Stimulated activated naive B cell treated with anti-CD40 and anti-IgM and Interleukin-4, amounts not matched to agents 10 μg/mL and 1 μg/mL and 100 μg/mL, for 72 hours (primary cell): ENCODE measurements around the gene PCDH9.

Experiments
- ATAC-seq, 2 donors: fragments of 150-1000 bp; cut with Tn5 transposase; replicated peaks; 2 replicates each; pipeline ENCODE4 v1.10.0; 2021; ENCODE audit warnings: moderate library complexity in 1 of 2
- DNase-seq: peaks from one replicate; pipeline ENCODE4 v3.0.0; 2021
- H3K27ac Mint-ChIP-seq: one replicate; pipeline ENCODE4 v1.8.0; 2022; ENCODE audit warnings: mild to moderate bottlenecking, mixed read lengths
- H3K27me3 Mint-ChIP-seq, 2 donors: one replicate each; pipeline ENCODE4 v1.8.0; 2022; ENCODE audit warnings: mixed read lengths in 2 of 2
- H3K36me3 Mint-ChIP-seq, 2 donors: one replicate each; pipeline ENCODE4 v1.8.0; 2022; ENCODE audit warnings: mixed read lengths in 2 of 2, mild to moderate bottlenecking in 1 of 2
- H3K4me1 Mint-ChIP-seq, 2 donors: one replicate each; pipeline ENCODE4 v1.8.0; 2022; ENCODE audit warnings: mixed read lengths in 2 of 2, mild to moderate bottlenecking in 1 of 2
- H3K4me3 Mint-ChIP-seq, 2 donors: one replicate each; pipeline ENCODE4 v1.8.0; 2022; ENCODE audit warnings: mild to moderate bottlenecking in 2 of 2, mixed read lengths in 2 of 2, moderate library complexity in 1 of 2
- H3K9me3 Mint-ChIP-seq, 2 donors: one replicate each; pipeline ENCODE4 v1.8.0; 2022; ENCODE audit warnings: mixed read lengths in 2 of 2, mild to moderate bottlenecking in 1 of 2

The PCDH9 gene

DNA sequence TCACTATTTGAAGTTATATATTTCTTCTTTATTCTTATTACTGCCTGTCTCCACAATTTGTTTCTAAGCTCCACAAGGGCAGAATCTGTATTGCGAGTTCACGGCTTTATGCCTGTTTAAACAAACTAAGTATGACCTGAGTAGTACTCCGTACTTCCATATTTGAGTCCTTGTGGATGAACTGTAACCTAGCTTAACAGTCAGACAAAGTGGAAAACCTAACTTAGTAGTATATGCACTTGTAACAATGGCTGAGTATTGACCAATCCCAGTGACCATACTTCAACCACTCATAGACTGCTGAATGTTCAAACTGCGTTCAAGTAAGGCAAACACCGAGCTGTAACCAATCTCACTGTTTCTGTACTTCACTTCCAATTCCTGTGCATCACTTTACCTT lies 292.7 kb downstream of the PCDH9 start:
- Mint-ChIP-seq H3K4me1 (peaks cover 0 to 11% of the 10 kb centered on the region in 2 donors), H3K9me3 (no peaks in the 10 kb centered on the region), H3K27me3 (no peaks in the 10 kb centered on the region), H3K27ac (no peak overlapping the region), H3K36me3 (no peaks in the 10 kb centered on the region), H3K4me3 (no peak overlapping the region)
- no peak for DNase-seq
- no peak for ATAC-seq

DNA sequence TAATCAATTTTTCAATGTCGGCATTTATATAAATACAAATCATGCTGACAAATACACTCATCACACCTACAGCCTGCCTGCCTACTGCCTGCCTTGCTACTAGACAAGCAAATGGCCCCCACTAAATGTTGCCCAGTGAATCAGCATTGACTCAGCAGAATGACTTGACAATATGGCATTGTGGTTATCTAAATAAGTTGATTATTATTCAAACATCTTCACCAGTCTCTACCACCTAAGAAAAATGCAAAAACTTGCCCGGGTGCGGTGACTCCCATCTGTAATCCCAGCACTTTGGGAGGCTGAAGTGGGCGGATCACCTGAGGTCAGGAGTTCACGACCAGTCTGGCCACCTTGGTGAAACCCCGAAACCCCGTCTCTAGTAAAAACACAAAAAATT lies 296.1 kb downstream of the PCDH9 start:
- Mint-ChIP-seq H3K4me1 (peaks cover 0 to 11% of the 10 kb centered on the region in 2 donors), H3K27ac (no peak overlapping the region), H3K9me3 (no peaks in the 10 kb centered on the region), H3K27me3 (no peaks in the 10 kb centered on the region), H3K4me3 (no peak overlapping the region), H3K36me3 (no peaks in the 10 kb centered on the region)
- ATAC-seq: no peak
- no peak for DNase-seq

DNA sequence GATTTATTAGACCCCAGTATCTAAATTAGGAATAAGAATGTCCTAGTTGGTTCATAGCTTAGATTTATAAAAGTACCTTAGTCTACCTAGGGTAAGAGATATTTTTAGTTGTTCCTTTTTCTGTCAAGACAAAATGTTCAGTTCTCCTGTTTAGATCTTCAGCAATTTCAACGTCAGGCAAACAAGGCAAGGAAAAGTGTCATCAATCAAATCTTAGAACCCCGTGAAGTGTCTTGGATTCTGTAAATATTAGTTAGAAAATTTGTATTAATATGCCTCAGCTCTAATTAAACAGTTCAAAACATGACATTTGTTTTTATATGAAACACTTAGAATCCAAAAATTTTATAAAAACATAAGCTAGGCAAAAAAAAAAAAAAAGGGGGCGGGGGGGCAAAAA lies 296.6 kb downstream of the PCDH9 start:
- peaks cover 0 to 11% of the 10 kb centered on the region in 2 donors for H3K4me1 Mint-ChIP-seq
- ATAC-seq (no peak), DNase-seq (no peak)
- no peak overlapping the region for H3K4me3 Mint-ChIP-seq
- H3K27ac Mint-ChIP-seq: no peak overlapping the region
- no peaks in the 10 kb centered on the region for H3K27me3 Mint-ChIP-seq
- H3K36me3 Mint-ChIP-seq: no peaks in the 10 kb centered on the region
- no peaks in the 10 kb centered on the region for H3K9me3 Mint-ChIP-seq

DNA sequence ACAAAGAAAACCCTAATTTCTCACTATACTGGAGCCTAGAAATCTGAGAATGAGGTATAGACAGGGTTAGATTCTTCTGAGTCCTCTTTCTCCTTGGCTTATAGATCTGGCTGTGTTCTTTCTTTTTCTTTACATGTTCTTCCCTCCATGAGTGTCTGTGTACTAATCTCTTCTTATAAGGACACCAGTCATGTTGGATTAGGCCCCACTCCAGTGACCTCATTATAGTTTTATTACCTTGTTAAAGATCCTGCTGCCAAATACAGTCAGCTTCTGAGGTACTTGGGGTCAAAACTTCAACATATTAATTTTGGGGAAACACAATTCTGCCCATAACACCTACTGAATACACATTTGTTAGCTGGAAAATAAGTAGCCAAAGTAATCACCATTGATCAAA lies 302.6 kb downstream of the PCDH9 start:
- H3K27me3 Mint-ChIP-seq: no peaks in the 10 kb centered on the region
- no peak overlapping the region for H3K4me3 Mint-ChIP-seq
- ATAC-seq (no peak), DNase-seq (no peak)
- no peaks in the 10 kb centered on the region for H3K9me3 Mint-ChIP-seq
- peaks cover 7 to 21% of the 10 kb centered on the region in 2 donors for H3K4me1 Mint-ChIP-seq
- no peaks in the 10 kb centered on the region for H3K36me3 Mint-ChIP-seq
- no peak overlapping the region for H3K27ac Mint-ChIP-seq

DNA sequence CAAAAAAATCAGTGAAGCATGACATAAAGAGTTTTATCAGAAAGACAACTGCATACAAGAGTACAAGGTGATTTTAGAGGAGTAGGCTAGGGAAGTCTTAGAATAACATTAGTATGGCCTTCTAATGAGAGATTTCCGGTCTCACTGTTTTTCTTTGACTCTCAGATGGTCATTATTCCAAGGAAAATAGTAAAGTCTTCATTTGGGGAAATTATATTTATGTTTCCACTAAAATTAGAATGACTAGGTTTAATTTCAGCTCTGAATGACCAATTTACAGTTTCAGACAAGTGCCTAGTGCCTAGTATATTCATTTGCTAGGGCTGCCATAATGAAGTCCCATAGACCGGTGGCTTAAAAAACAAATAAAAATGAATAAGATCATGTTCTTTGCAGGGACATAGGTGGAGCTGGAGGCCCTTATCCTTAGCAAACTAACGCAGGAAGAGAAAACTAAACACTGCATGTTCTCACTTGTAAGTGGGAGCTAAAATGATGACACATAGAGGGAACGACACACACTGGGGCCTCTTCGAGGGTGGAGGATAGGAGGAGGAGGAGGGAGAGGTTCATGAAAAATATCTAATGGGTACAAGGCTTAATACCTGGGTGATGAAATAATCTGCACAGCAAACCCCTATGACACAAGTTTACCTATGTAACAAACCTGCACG lies 303.1 kb downstream of the PCDH9 start:
- H3K4me1 Mint-ChIP-seq: peaks cover 7 to 21% of the 10 kb centered on the region in 2 donors
- no peak overlapping the region for H3K4me3 Mint-ChIP-seq
- ATAC-seq: no peak

DNA sequence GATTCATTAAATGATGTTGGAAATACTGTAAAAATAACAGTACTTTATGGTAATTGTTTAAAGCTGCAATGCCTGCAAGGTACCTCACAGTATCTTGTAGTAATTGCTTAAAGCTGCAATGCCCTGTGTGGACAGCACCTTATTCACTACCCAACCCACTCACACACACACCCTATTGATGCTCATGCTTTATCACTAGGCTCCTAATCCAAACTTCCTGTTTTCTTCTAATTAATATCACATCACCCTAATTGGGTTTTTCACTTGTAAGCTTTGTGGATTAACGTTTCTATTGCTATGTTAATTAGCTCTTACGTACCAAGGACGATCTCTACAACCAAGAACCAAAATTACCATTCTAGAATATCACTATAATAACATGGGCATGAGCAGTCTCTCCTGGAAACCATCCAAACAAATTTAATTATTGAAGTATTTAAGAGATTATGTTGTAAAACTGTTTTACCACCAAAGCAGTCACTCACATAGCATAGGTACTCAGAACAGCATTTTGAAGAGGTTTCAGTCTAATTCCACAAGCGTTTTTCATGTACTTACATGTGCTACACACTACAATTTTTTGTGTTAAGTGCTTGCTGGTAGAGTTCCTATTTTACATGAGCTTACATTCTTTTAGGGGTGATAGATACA lies 303.8 kb downstream of the PCDH9 start:
- no peak overlapping the region for H3K27ac Mint-ChIP-seq
- ATAC-seq: peak in 1 of 2 donors; percentile 39

More for the DNA sequence above, 303.1 kb downstream of the PCDH9 start:
- Mint-ChIP-seq H3K27ac (no peak overlapping the region), H3K9me3 (no peaks in the 10 kb centered on the region), H3K27me3 (no peaks in the 10 kb centered on the region), H3K36me3 (no peaks in the 10 kb centered on the region)
- DNase-seq: no peak

DNA sequence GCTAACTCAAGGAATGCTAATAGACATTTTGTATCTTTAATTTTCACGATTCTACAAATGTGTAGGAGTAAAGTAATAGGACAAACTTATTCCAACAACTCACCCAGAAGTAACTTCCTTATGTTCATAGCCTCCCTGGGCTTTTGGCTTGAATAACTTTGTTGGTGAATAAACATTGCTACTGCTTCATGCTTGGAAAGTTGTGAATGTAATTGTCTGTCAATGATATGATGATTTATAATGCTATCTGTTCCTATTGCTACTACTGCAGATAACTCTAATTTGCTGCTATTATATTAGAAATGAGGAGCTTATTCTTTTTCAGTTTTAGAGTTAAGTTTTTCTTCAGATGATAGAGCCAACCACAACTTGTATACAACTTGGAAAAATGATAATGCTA lies 307.7 kb downstream of the PCDH9 start:
- Mint-ChIP-seq H3K27ac (no peak overlapping the region), H3K4me3 (no peak overlapping the region)
- ATAC-seq: no peak

More for the DNA sequence above, 303.8 kb downstream of the PCDH9 start:
- H3K9me3 Mint-ChIP-seq: no peaks in the 10 kb centered on the region
- peaks cover 7 to 21% of the 10 kb centered on the region in 2 donors for H3K4me1 Mint-ChIP-seq
- no peaks in the 10 kb centered on the region for H3K36me3 Mint-ChIP-seq
- H3K4me3 Mint-ChIP-seq: no peak overlapping the region
- no peaks in the 10 kb centered on the region for H3K27me3 Mint-ChIP-seq
- DNase-seq: no peak

DNA sequence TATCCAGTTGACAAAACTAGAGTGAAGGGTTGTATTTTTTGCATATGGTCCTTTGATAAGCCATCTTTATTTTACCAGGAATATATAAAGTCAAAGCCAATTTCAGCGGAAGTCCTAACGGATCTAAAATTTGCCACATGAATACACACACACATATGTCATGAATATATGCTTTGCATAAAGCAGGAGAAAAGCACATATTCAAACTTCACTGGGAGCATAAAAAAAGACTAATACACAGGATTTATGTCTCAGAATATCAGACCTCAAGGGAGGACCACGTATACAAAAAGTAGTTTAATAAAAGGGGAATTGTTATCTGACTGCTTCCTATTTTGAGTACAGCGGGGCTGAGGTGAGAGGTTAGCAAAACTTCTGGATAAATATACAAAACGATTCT lies 308.7 kb downstream of the PCDH9 start:
- Mint-ChIP-seq H3K4me3 (no peak overlapping the region), H3K27ac (no peak overlapping the region), H3K4me1 (peaks cover 4 to 7% of the 10 kb centered on the region in 2 donors), H3K9me3 (peaks cover 4 to 11% of the 10 kb centered on the region in 2 donors), H3K36me3 (peaks cover 0 to 6% of the 10 kb centered on the region in 2 donors), H3K27me3 (no peaks in the 10 kb centered on the region)
- no peak for ATAC-seq
- DNase-seq: no peak

More for the DNA sequence above, 307.7 kb downstream of the PCDH9 start:
- Mint-ChIP-seq H3K27me3 (no peaks in the 10 kb centered on the region), H3K9me3 (peaks cover 4 to 11% of the 10 kb centered on the region in 2 donors), H3K36me3 (peaks cover 0 to 6% of the 10 kb centered on the region in 2 donors), H3K4me1 (peaks cover 5 to 17% of the 10 kb centered on the region in 2 donors)
- DNase-seq: no peak

DNA sequence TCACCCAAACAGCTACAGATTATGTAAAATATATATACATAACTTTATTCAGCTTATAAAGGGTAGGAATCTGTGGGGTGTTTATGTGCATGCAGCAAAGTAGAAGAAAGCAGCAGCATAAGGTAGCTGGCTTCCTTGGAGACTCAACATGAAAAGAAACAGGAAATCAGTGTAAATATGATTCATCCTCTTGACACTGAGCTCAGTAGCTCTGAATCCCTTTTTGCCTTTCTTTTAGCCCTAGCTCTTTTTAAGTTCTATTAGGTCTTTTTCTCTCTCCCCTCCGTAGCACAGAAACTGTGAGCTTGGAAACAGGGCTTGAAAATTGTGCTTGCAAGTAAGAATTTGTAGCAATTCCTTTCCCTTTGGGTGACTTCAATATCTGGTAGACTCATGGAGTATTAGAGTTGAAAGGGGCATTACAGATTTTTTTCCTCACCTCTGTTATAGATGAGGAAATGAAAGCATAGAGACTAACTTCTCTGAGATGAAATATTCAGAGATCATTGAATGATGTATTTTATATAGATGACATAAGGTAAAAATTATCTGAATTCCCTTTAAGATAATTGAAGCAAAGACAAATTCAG lies 314.4 kb downstream of the PCDH9 start:
- H3K27me3 Mint-ChIP-seq: no peaks in the 10 kb centered on the region
- DNase-seq: no peak
- peaks cover 6 to 10% of the 10 kb centered on the region in 2 donors for H3K4me1 Mint-ChIP-seq
- no peak overlapping the region for H3K4me3 Mint-ChIP-seq
- no peak overlapping the region for H3K27ac Mint-ChIP-seq
- peak; percentile 44 to 52 for ATAC-seq
- H3K36me3 Mint-ChIP-seq: peaks cover 0 to 6% of the 10 kb centered on the region in 2 donors
- peaks cover 4 to 11% of the 10 kb centered on the region in 2 donors for H3K9me3 Mint-ChIP-seq

DNA sequence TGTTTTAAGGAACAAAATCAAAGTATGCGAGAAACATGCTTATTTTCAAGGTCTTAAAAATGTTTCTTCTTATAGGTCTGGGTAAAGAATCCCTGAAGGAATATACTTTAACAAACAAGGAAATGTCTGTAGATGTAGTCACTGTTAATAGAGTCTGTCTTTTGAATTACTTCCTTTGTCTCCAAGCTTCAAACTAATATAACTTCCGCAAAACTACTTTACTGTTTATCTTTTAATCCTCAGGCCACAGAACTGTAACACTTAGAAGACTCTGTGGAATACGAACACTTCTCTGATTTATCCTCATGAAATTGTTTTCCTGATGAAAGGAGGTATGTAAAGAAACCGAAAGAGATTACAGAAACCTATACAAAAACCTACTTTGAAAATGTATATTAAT lies 316.0 kb downstream of the PCDH9 start:
- Mint-ChIP-seq H3K27ac (no peak overlapping the region), H3K4me1 (peaks cover 6 to 10% of the 10 kb centered on the region in 2 donors), H3K36me3 (peaks cover 0 to 6% of the 10 kb centered on the region in 2 donors), H3K4me3 (peak overlapping the region; percentile 43 to 58), H3K9me3 (peaks cover 4 to 7% of the 10 kb centered on the region in 2 donors), H3K27me3 (no peaks in the 10 kb centered on the region)
- DNase-seq: no peak
- ATAC-seq: no peak

DNA sequence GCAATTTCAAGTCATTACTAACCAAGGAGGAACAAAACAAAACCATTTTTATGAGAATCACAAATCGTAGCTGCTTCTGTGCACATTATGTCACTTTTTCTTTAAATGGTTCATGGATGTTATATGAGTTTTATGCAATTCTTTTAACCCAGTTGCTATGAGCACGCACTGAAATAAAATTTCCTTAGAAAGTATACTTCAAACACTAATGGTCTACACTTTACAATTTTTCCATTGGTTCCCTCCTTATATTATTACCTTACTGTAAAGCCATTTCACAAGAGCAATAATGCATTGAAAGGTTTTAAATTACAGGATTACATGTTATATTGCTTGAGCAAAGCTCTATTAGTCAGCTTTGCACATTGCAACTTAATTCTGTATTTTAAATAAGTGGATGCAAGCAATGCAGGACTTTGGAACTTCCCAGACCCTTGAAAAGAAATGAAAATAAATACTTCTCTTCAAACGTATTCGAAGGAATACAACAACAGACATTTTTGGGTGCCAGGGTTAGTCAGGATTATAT lies 318.7 kb downstream of the PCDH9 start:
- H3K27me3 Mint-ChIP-seq: no peaks in the 10 kb centered on the region
- no peak overlapping the region for H3K27ac Mint-ChIP-seq
- no peaks in the 10 kb centered on the region for H3K9me3 Mint-ChIP-seq
- ATAC-seq (no peak), DNase-seq (no peak)
- no peak overlapping the region for H3K4me3 Mint-ChIP-seq
- peaks cover 6 to 10% of the 10 kb centered on the region in 2 donors for H3K4me1 Mint-ChIP-seq
- H3K36me3 Mint-ChIP-seq: no peaks in the 10 kb centered on the region

DNA sequence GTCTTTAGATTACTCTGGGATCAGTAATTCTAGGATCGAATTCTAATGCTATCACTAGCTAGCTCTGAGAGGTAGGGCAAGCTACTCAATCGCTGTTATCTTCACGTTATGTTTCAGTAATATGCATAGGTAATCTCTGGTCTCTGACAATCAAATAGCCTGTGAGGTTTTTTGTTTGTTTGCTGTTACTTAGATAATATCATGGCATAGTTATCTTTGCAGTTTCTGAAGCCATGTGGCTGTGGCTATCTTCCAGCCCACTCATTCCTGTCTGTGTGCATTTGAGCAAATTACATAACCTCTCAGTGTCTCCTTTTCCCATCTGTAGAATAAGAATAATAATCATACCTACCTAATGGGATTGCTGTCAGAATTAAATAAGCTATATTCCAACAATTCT lies 330.2 kb downstream of the PCDH9 start:
- H3K27me3 Mint-ChIP-seq: no peaks in the 10 kb centered on the region
- DNase-seq: no peak
- no peak overlapping the region for H3K27ac Mint-ChIP-seq
- H3K36me3 Mint-ChIP-seq: no peaks in the 10 kb centered on the region
- H3K9me3 Mint-ChIP-seq: no peaks in the 10 kb centered on the region
- ATAC-seq: no peak
- H3K4me1 Mint-ChIP-seq: no peaks in the 10 kb centered on the region
- no peak overlapping the region for H3K4me3 Mint-ChIP-seq

DNA sequence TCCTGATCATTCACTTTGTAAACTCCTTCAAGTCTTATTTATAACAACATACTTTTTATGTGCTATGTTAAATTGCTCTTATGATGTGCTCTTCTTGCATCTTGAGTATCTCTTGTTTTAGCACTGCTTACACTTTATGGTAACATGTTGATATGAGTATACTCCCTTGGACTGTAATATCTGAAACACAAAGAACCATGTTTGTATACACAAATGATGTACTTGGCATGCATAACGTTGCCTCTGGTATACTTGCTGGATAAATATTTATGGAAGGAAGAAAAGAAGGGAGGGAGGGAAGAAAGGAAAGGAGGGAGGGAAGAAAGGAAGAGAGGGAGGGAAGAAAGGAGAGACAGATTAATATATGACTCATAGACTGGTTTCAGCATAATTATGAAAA lies 333.2 kb downstream of the PCDH9 start:
- ATAC-seq (no peak), DNase-seq (no peak)
- H3K27ac Mint-ChIP-seq: no peak overlapping the region
- no peaks in the 10 kb centered on the region for H3K27me3 Mint-ChIP-seq
- no peaks in the 10 kb centered on the region for H3K9me3 Mint-ChIP-seq
- no peaks in the 10 kb centered on the region for H3K36me3 Mint-ChIP-seq
- H3K4me1 Mint-ChIP-seq: no peaks in the 10 kb centered on the region
- no peak overlapping the region for H3K4me3 Mint-ChIP-seq

DNA sequence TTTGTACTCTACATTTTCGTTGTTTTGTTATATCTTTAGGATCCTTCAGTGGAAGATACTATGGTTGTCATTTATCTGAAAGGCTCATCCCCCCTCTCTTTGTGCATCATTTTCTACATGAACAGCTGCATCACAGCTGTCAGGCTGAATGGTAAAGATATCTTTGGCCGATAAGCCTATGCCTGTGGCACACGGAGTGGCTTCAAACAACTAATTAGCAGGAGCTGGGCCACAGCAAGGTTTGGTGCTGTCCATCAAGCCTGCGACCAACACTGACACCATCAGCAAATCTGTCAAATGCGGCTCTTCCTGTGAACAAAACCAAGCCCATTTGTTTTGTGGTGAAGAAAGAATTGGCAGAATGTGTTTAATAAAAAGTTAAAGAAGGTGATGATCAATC lies 334.4 kb downstream of the PCDH9 start:
- no peaks in the 10 kb centered on the region for H3K27me3 Mint-ChIP-seq
- ATAC-seq (no peak), DNase-seq (no peak)
- no peaks in the 10 kb centered on the region for H3K36me3 Mint-ChIP-seq
- H3K27ac Mint-ChIP-seq: no peak overlapping the region
- H3K4me3 Mint-ChIP-seq: no peak overlapping the region
- H3K4me1 Mint-ChIP-seq: no peaks in the 10 kb centered on the region
- H3K9me3 Mint-ChIP-seq: peaks cover 0 to 2% of the 10 kb centered on the region in 2 donors

DNA sequence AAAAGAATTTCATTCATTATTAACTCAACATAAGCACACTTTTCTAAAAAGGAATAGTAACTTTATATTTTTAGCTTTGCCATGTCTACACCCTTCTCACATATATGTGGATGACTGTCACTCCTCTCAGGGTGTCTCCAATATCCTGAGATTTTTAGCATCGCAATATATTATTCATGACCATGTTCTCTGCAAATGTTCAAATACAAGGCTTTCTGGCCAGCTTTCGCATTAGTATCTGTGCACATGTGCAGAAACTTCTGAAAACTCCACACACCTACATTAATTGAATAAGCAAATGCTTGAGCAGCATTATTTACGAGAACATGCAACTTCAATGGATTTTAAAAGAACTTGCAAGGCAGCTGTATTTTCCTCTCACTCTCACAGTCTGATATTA lies 334.8 kb downstream of the PCDH9 start:
- no peak for DNase-seq
- ATAC-seq: no peak
- no peak overlapping the region for H3K4me3 Mint-ChIP-seq
- peaks cover 0 to 3% of the 10 kb centered on the region in 2 donors for H3K4me1 Mint-ChIP-seq
- H3K27ac Mint-ChIP-seq: no peak overlapping the region
- peaks cover 0 to 4% of the 10 kb centered on the region in 2 donors for H3K9me3 Mint-ChIP-seq
- no peaks in the 10 kb centered on the region for H3K36me3 Mint-ChIP-seq
- H3K27me3 Mint-ChIP-seq: no peaks in the 10 kb centered on the region
